K562 (cell line): ENCODE measurements around the gene SLC7A6OS. TPM values are rescaled to one million over a fixed set of nuclear protein-coding genes. Genes with fewer than 3 reads are reported as not detected.
A peak's percentile ranks its signal among the peaks of the same experiment; 100 is the strongest.

Experiments
- ATF4 ChIP-seq: fragments of 450-650 bp; formaldehyde crosslinking; IDR thresholded peaks from 2 replicates; pipeline ENCODE4 v1.4.0; 2022; ENCODE audit warnings: mild to moderate bottlenecking, moderate library complexity
- CEBPZ ChIP-seq: fragments of 150-350 bp; IDR thresholded peaks from 2 replicates; pipeline ENCODE4 v1.6.1; 2014; ENCODE audit warnings: low read depth, mild to moderate bottlenecking, low read length, borderline replicate concordance
- CREM ChIP-seq: IDR thresholded peaks from 2 replicates; pipeline ENCODE4 v1.6.1; 2014; ENCODE audit warnings: antibody characterized with exemption, low read depth
- DEAF1 ChIP-seq: fragments of 450-650 bp; formaldehyde crosslinking; IDR thresholded peaks from 2 replicates; pipeline ENCODE4 v1.4.0; 2020; ENCODE audit warnings: mild to moderate bottlenecking, moderate library complexity
- GTF2A2 ChIP-seq: IDR thresholded peaks from 2 replicates; pipeline ENCODE4 v1.6.1; 2016; ENCODE audit warnings: mild to moderate bottlenecking, missing genetic modification characterization, missing compliant biosample characterization
- GTF2F1 ChIP-seq: IDR thresholded peaks from 2 replicates; pipeline ENCODE4 v1.6.1; 2011; ENCODE audit warnings: low read depth, low read length, improper control_type of control experiment
- HINFP ChIP-seq: fragments of 450-650 bp; conservative IDR thresholded peaks from 2 replicates; pipeline ENCODE4 v1.6.1; 2016; ENCODE audit warnings: missing genetic modification characterization, low read depth, mild to moderate bottlenecking, control low read depth, missing compliant biosample characterization
- HOXB6 ChIP-seq: fragments of 250-450 bp; sonication (Bioruptor Pico); IDR thresholded peaks from 2 replicates; pipeline ENCODE4 v1.5.1; 2022; ENCODE audit warnings: mild to moderate bottlenecking, borderline replicate concordance
- RBM14 ChIP-seq: fragments of 200-400 bp; formaldehyde crosslinking; IDR thresholded peaks from 2 replicates; pipeline ENCODE4 v1.6.1; 2018; ENCODE audit warnings: low read depth, mild to moderate bottlenecking, low read length, moderate library complexity, borderline replicate concordance; ENCODE audit not compliant: insufficient read depth
- RCOR1 ChIP-seq, 2 experiments: IDR thresholded peaks; 2 replicates each; pipeline ENCODE4 v1.6.1; 2012; ENCODE audit warnings: low read depth in 2 of 2, low read length in 2 of 2, borderline replicate concordance in 1 of 2, improper control_type of control experiment in 1 of 2
- SMAD4 ChIP-seq: fragments of 250-450 bp; sonication (Bioruptor Pico); conservative IDR thresholded peaks from 2 replicates; pipeline ENCODE4 v1.8.0; 2021; ENCODE audit warnings: inconsistent platforms, mild to moderate bottlenecking, moderate library complexity
- SRSF3 ChIP-seq: fragments of 200-400 bp; formaldehyde crosslinking; IDR thresholded peaks from 2 replicates; pipeline ENCODE4 v1.6.1; 2016; ENCODE audit warnings: mild to moderate bottlenecking, low read length, moderate library complexity; ENCODE audit not compliant: insufficient read depth
- TBL1XR1 ChIP-seq, 2 experiments: IDR thresholded peaks; 2 replicates each; pipeline ENCODE4 v1.6.1; 2012; ENCODE audit warnings: improper control_type of control experiment in 2 of 2, low read length in 2 of 2, mild to moderate bottlenecking in 1 of 2
- ZBTB12 ChIP-seq: fragments of 250-450 bp; sonication (Bioruptor Pico); IDR thresholded peaks from 2 replicates; pipeline ENCODE4 v1.4.0; 2020
- ZKSCAN3 ChIP-seq: fragments of 250-450 bp; sonication (Bioruptor Pico); IDR thresholded peaks from 2 replicates; pipeline ENCODE4 v1.4.0; 2020
- ZNF253 ChIP-seq: fragments of 250-450 bp; sonication (Bioruptor Pico); conservative IDR thresholded peaks from 2 replicates; pipeline ENCODE4 v1.6.1; 2021; ENCODE audit warnings: mild to moderate bottlenecking
- ZNF274 ChIP-seq: IDR thresholded peaks from 2 replicates; pipeline ENCODE4 v1.6.1; 2011; ENCODE audit warnings: low read depth, mild to moderate bottlenecking, low read length, moderate library complexity, borderline replicate concordance
- ZNF347 ChIP-seq: fragments of 450-650 bp; formaldehyde crosslinking; IDR thresholded peaks from 2 replicates; pipeline ENCODE4 v1.4.0; 2020; ENCODE audit warnings: low read depth, mild to moderate bottlenecking, moderate library complexity
- ZNF668 ChIP-seq: fragments of 250-450 bp; sonication (Bioruptor Pico); IDR thresholded peaks from 2 replicates; pipeline ENCODE4 v1.8.0; 2022; ENCODE audit warnings: mild to moderate bottlenecking, inconsistent platforms
- polyA plus RNA-seq, 8 experiments: library from polyadenylated mRNA; depleted of rRNA in 4 of 8; stranded (reverse) in 5 of 8; unstranded in 3 of 8; fragments of >200 nt; fragmentation: Nextera tagmentation in 2 of 8; fragmentation: Illumina TruSeq in 1 of 8; extraction: Ambion mirVana in 2 of 8; extraction: Trizol in 1 of 8; gene quantifications; 2 replicates each; pipeline versions ENCODE4 v1.2.1 to v1.2.3, GENCODE V29; 2011 to 2014; ENCODE audit warnings: inconsistent platforms in 1 of 8, missing spikeins in 1 of 8
- total RNA-seq, 7 experiments: library from RNA; depleted of rRNA in 6 of 7; stranded (reverse); fragments of >200 nt in 6 of 7; fragmentation: Illumina TruSeq in 2 of 7; extraction: Trizol in 2 of 7; gene quantifications; 2 replicates each; pipeline versions ENCODE4 v1.2.1 to v1.2.3, GENCODE V29; 2011 to 2021; ENCODE audit warnings: low replicate concordance in 1 of 7

The SLC7A6OS gene
- total and polyA plus RNA-seq, 9 of the 15 experiments (the other 6 are each of a cell fraction or from before 2014, with no cell fraction given), result 2.7 to 23.6 (median 17.2) TPM

- no peak for TF ChIP-seq CEBPZ
- TF ChIP-seq RCOR1 (IDR thresholded peaks at IDR 0.05; ENCODE audit: borderline replicate concordance in 1 of 2, low read depth in 2 of 2, low read length in 2 of 2), result no peak; a peak in 1 of 4 replicates
- peak; percentile 72; the same call in 1 of the 2 replicates for TF ChIP-seq CREM
- no peak for TF ChIP-seq TBL1XR1 (IDR thresholded peaks at IDR 0.05; ENCODE audit: low read length in 2 of 2)
- no peak for TF ChIP-seq ZBTB12
- TF ChIP-seq ZKSCAN3 (CRISPR knock-in tag), result no peak
- no peak for TF ChIP-seq RBM14
- no peak for TF ChIP-seq DEAF1
- TF ChIP-seq GTF2F1, result no peak
- no peak for TF ChIP-seq ZNF253 (CRISPR knock-in tag)
- no peak for TF ChIP-seq SMAD4 (CRISPR knock-in tag)
- TF ChIP-seq GTF2A2 (tag), result no peak
- no peak for TF ChIP-seq SRSF3
- no peak for TF ChIP-seq HOXB6 (CRISPR knock-in tag)
- TF ChIP-seq ZNF274, result no peak
- no peak for TF ChIP-seq ATF4 (CRISPR knock-in tag)
- no peak for TF ChIP-seq HINFP (tag)
- no peak for TF ChIP-seq ZNF347 (CRISPR knock-in tag)
- TF ChIP-seq ZNF668 (CRISPR knock-in tag), result no peak
Measured at GRCh38 chr16:68310774-68311511, at the start of gene SLC7A6OS, which contains the start of gene PRMT7 (continued).
